ENCODE measurements around the gene RETREG2. TPM values are rescaled to one million over a fixed set of nuclear protein-coding genes. Genes with fewer than 3 reads are reported as not detected.

Gene RETREG2
- total RNA-seq, 4 donors from 2014 or later, result 82.3 to 122 (median 100) TPM

DNA sequence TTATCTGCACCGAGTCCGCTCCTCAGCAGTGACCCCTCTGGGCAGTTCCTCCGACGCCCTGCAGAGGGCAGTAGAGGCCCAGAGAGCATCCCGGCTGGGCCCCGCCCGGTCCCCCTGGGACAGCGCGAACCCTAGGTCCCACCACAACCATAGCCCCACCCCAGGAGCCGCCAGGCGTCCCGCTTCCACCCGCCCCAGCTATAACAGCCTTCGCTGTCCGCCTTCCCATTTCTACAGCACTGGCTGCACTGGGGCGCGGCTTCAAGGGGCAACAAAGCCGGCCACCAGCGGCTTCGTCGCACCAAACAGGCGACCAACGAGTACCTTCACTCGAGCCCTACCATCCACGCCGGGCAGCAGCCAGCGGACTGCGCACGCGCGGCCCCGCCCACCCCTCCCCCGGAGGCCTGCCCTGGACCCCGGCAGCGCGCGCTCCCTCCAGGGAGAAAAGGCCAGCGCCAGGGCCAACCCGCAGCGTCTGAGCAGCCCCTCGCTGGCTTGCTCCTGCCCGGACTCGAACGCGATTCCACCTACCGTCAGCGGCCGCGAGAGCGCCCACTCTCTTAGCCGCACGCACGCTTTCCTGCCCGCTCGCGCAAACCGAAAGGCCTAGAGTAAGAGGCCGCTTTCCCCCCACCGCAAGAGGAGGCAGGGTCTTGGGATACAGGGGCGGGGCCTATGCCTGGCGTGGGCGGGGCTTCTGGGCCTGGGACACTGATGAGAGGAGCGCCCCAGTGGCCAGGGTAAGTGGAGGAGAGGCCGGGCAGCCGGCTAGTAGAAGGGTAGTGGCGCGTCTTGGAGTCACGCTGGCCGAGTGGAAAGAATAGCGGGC lies 17.7 kb upstream of the RETREG2 start, which contains the start of gene NHEJ1:
Gene NHEJ1 (minus strand): TSS at position 630 of the 832 bp plus-strand sequence. CDS start 2,453 bp downstream, outside the sequence.
- peak; percentile 96 to 97 for DNase-seq
- TF ChIP-seq POLR2A (IDR thresholded peaks at IDR 0.05) (peak in 1 of 2 donors; percentile 72), CTCF (IDR thresholded peaks at IDR 0.05) (peak; percentile 89 to 99 (median 96))
- intact Hi-C loops (cut with DNase I), result loop anchor here (10.0 kb wide), 1 partner anchor 224 kb away; the partner anchor contains the start of gene DNPEP
- peak within 1 kb of the TSS; percentile 90 to 97 (median 93) for H3K27ac ChIP-seq
- peaks cover 0 to 3% of the 10 kb centered on the region in 2 donors for H3K36me3 ChIP-seq
- H3K4me3 ChIP-seq (replicated peaks in 1 of 3), result peak within 1 kb of the TSS in 2 of 3 donors; percentile 40 to 50
- H3K4me1 ChIP-seq, result peaks cover 4 to 11% of the 10 kb centered on the region in 2 donors
- H3K27me3 ChIP-seq, result no peaks in the 10 kb centered on the region
- WGBS, 2 donors, result 0 to 2% methylated on average over 9 to 40 of the region's 70 CpGs
- no peaks in the 10 kb centered on the region for H3K9me3 ChIP-seq

DNA sequence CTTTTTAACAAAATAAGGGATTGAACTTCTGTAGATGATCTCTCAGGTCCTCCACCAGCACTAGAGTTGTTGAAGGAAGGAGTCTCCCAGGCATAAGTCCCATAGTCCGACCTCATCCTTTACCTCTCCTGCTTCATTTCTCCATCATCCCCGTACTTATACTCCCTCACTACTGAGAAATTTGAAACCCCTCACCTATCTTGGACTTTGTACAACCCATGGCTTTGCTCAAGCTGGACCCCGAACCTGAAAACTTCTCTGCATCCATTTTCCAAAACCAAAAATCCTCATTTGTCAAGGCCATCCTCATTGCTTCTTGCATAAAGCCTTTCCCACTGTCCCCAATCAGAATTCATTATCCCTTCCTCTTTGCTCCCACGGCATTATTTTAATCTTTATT lies 17.0 kb upstream of the RETREG2 start:
- H3K4me1 ChIP-seq, result peaks cover 4 to 11% of the 10 kb centered on the region in 2 donors
- H3K9me3 ChIP-seq, result no peaks in the 10 kb centered on the region
- no peaks in the 10 kb centered on the region for H3K27me3 ChIP-seq
- H3K27ac ChIP-seq, result peak overlapping the region; percentile 90 to 97 (median 93)
- 70 to 72% methylated on average over 4 of the region's 4 CpGs for WGBS, 2 donors
- intact Hi-C loops (cut with DNase I), result loop anchor here (10.0 kb wide), 1 partner anchor 224 kb away; the partner anchor contains the start of gene DNPEP
- no peak for DNase-seq
- peak overlapping the region in 1 of 3 donors; percentile 50 for H3K4me3 ChIP-seq (replicated peaks in 1 of 3)
- H3K36me3 ChIP-seq, result peaks cover 0 to 3% of the 10 kb centered on the region in 2 donors
- TF ChIP-seq POLR2A (IDR thresholded peaks at IDR 0.05), result no peak
- no peak for TF ChIP-seq CTCF (IDR thresholded peaks at IDR 0.05)

DNA sequence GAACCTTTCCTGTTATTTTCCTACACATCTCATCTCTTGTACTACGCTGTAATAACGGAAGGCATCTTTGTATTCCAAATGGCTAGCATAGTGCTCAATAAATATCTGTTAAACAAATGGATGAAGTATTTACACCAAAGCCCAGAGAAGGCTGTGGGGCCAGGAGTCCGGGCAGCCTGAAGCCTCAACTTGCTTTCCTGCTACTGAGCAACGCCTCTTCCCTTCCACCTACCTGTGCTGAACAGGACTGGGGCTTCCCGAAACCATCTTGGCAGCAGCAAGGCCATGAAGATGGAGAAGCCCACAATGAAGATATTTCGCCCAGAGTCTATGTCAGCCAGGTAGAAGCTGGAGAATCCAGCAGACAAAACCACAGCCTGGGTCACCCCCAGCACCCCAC lies 14.9 kb upstream of the RETREG2 start:
- Histone ChIP-seq H3K4me1 (peaks cover 4 to 11% of the 10 kb centered on the region in 2 donors), H3K9me3 (no peaks in the 10 kb centered on the region), H3K36me3 (no peaks in the 10 kb centered on the region), H3K27me3 (no peaks in the 10 kb centered on the region), H3K27ac (no peak overlapping the region), H3K4me3 (replicated peaks in 1 of 3) (no peak overlapping the region)
- DNase-seq, result no peak
- 91 to 92% methylated on average over 6 of the region's 6 CpGs for WGBS, 2 donors
- TF ChIP-seq CTCF (IDR thresholded peaks at IDR 0.05) (no peak), POLR2A (IDR thresholded peaks at IDR 0.05) (no peak)
- intact Hi-C loops (cut with DNase I), result loop anchor here (10.0 kb wide), 1 partner anchor 222 kb away; the partner anchor contains the start of gene DNPEP

DNA sequence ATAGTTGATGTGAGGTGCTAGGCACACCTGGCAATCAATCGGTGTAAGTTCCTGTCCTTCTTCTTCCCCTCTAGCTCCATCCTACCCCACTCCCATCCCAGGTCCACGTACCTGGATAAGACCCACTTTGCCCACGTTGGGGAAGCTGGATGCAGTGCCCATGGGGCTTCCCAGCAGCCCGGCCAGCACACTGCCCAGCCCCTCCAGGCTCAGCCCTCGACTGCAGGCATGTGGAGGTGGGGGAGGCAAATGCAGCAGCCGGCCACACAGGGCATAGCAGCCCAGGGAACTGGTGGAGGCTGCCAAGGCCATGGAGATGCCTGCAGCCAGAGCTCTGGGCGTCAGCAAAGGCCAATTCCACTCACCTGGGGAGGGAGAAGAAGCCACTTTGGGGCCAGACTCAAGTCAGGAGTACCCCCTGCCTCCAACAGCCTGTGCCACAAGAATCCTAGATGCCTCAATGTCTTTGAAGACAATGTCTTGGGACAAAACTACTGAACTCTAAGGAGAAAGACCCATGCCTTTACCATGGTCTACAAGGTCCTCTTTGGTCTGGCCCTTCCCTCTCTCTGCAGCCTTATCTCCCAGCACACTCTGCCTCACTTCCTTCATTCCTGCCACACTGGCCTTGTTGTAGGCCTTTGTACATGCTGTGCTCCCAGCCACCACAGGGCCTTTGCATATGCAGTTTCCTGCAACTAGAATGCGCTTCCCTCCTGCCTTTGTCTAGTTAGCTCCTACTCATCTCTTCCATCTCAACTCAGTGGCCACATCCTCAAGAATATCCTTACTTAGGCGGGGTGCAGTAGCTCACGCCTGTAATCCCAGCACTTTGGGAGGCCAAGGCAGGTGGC lies 12.8 kb upstream of the RETREG2 start:
- H3K27ac ChIP-seq, result no peak overlapping the region
- TF ChIP-seq CTCF (IDR thresholded peaks at IDR 0.05) (no peak), POLR2A (IDR thresholded peaks at IDR 0.05) (no peak)
- 89 to 90% methylated on average over 8 to 10 of the region's 10 CpGs for WGBS, 2 donors
- H3K27me3 ChIP-seq, result no peaks in the 10 kb centered on the region
- no peak overlapping the region for H3K4me3 ChIP-seq (replicated peaks in 1 of 3)
- peaks cover 4 to 6% of the 10 kb centered on the region in 2 donors for H3K4me1 ChIP-seq
- intact Hi-C loops (cut with DNase I), result loop anchor here (10.0 kb wide), 1 partner anchor 220 kb away; the partner anchor contains the start of gene DNPEP
- no peaks in the 10 kb centered on the region for H3K36me3 ChIP-seq
- H3K9me3 ChIP-seq, result no peaks in the 10 kb centered on the region
- DNase-seq, result no peak
